Activated B cell treated with CpG ODN at 0.5 μM for 24 hours (primary cell): ENCODE data around the gene THOC2. TPM values are rescaled to one million over a fixed set of nuclear protein-coding genes. Genes with fewer than 3 reads are reported as not detected.

ENCODE experiments used
- ATAC-seq: fragments of 200-7000 bp; cut with Tn5 transposase; one replicate; pipeline ENCODE4 v1.10.0; 2021; ENCODE audit warnings: low read depth, mild to moderate bottlenecking, moderate library complexity
- CTCF ChIA-PET: fragments of 350-600 bp; sonication (Branson Sonifier 250); formaldehyde crosslinking; loops from one replicate; lab custom pipeline; 2021; ENCODE audit warnings: antibody characterized with exemption; lab: Charles Lee
- POLR2A ChIA-PET: fragments of 350-600 bp; sonication (Branson Sonifier 250); formaldehyde crosslinking; loops from one replicate; lab custom pipeline; 2021; ENCODE audit warnings: antibody characterized with exemption; lab: Charles Lee
- DNase-seq: peaks from one replicate; pipeline ENCODE4 v3.0.0; 2022
- H3K27ac Mint-ChIP-seq: one replicate; pipeline ENCODE4 v1.8.0; 2020; ENCODE audit warnings: mixed read lengths
- H3K27me3 Mint-ChIP-seq: one replicate; pipeline ENCODE4 v1.8.0; 2021; ENCODE audit warnings: mixed read lengths
- H3K36me3 Mint-ChIP-seq: one replicate; pipeline ENCODE4 v1.8.0; 2021; ENCODE audit warnings: low read depth, mixed read lengths
- H3K4me1 Mint-ChIP-seq: one replicate; pipeline ENCODE4 v1.8.0; 2021; ENCODE audit warnings: mixed read lengths
- H3K4me3 Mint-ChIP-seq: one replicate; pipeline ENCODE4 v1.8.0; 2020; ENCODE audit warnings: mild to moderate bottlenecking, mixed read lengths
- H3K9me3 Mint-ChIP-seq: one replicate; pipeline ENCODE4 v1.8.0; 2020; ENCODE audit warnings: mixed read lengths
- CTCF ChIP-seq: fragments of 200-600 bp; IDR thresholded peaks from one replicate; pipeline ENCODE4 v1.8.0; 2022; ENCODE audit warnings: antibody characterized with exemption, mild to moderate bottlenecking
- intact Hi-C: fragments of 100-400 bp; cut with micrococcal nuclease; formaldehyde crosslinking; loops from one replicate; pipeline ENCODE4 v1.15.1; 2024
- total RNA-seq: library from RNA; stranded (reverse); gene quantifications from 2 replicates; pipeline ENCODE4 v1.2.3, GENCODE V29; 2022

The THOC2 gene
- total RNA-seq, 1 donor from 2014 or later = 106 TPM

GRCh38 chrX:123562342-123563146, 170.3 kb downstream of the THOC2 start:
- Mint-ChIP-seq H3K27me3 (no peaks in the 10 kb centered on the region), H3K4me1 (no peaks in the 10 kb centered on the region), H3K36me3 (no peaks in the 10 kb centered on the region), H3K27ac (no peak overlapping the region), H3K9me3 (no peaks in the 10 kb centered on the region), H3K4me3 (no peak overlapping the region)
- ChIA-PET POLR2A (no interaction called here), CTCF (no interaction called here)
- TF ChIP-seq CTCF = no peak
- no peak for DNase-seq
- intact Hi-C loops = no loop called here
- ATAC-seq = no peak

GRCh38 chrX:123561439-123562215, 171.2 kb downstream of the THOC2 start:
- H3K4me1 Mint-ChIP-seq = no peaks in the 10 kb centered on the region
- no peak for TF ChIP-seq CTCF
- H3K27me3 Mint-ChIP-seq = no peaks in the 10 kb centered on the region
- POLR2A ChIA-PET = no interaction called here
- intact Hi-C loops = no loop called here
- H3K36me3 Mint-ChIP-seq = no peaks in the 10 kb centered on the region
- no peak overlapping the region for H3K27ac Mint-ChIP-seq
- no peak overlapping the region for H3K4me3 Mint-ChIP-seq
- ATAC-seq = no peak
- no peaks in the 10 kb centered on the region for H3K9me3 Mint-ChIP-seq
- DNase-seq = no peak
- CTCF ChIA-PET = no interaction called here

- ChIA-PET CTCF (no interaction called here), POLR2A (no interaction called here)
- Mint-ChIP-seq H3K4me1 (no peaks in the 10 kb centered on the region), H3K27me3 (no peaks in the 10 kb centered on the region), H3K36me3 (no peaks in the 10 kb centered on the region), H3K27ac (no peak overlapping the region), H3K9me3 (no peaks in the 10 kb centered on the region), H3K4me3 (no peak overlapping the region)
- DNase-seq = no peak
- intact Hi-C loops = no loop called here
- no peak for TF ChIP-seq CTCF
- ATAC-seq = no peak
These were observed 182.0 kb downstream of the THOC2 start for GRCh38 chrX:123550829-123551228.

Other genes starting within 250 kb of the THOC2 start
- gene XIAP, start 127.0 kb upstream of the THOC2 start, total RNA-seq = 32.0 and 43.6 TPM in 2 replicates
- gene STAG2, start 228.7 kb upstream of the THOC2 start, total RNA-seq = 84.0 and 86.6 TPM in 2 replicates